Measurements from ENCODE around the gene DUSP15.

GRCh38 chr20:31862506-31862905 is 7.8 kb downstream of the DUSP15 start:
- TF ChIP-seq POLR2A (IDR thresholded peaks at IDR 0.05; ENCODE audit: extremely low read depth, insufficient read length), result no peak
- TF ChIP-seq, protein P1, sequence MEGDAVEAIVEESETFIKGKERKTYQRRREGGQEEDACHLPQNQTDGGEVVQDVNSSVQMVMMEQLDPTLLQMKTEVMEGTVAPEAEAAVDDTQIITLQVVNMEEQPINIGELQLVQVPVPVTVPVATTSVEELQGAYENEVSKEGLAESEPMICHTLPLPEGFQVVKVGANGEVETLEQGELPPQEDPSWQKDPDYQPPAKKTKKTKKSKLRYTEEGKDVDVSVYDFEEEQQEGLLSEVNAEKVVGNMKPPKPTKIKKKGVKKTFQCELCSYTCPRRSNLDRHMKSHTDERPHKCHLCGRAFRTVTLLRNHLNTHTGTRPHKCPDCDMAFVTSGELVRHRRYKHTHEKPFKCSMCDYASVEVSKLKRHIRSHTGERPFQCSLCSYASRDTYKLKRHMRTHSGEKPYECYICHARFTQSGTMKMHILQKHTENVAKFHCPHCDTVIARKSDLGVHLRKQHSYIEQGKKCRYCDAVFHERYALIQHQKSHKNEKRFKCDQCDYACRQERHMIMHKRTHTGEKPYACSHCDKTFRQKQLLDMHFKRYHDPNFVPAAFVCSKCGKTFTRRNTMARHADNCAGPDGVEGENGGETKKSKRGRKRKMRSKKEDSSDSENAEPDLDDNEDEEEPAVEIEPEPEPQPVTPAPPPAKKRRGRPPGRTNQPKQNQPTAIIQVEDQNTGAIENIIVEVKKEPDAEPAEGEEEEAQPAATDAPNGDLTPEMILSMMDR (IDR thresholded peaks at IDR 0.05; ENCODE audit: low read depth, low read length), result no peak

All from NB4 (cell line).